ENCODE data around the gene BAIAP3.

DNA sequence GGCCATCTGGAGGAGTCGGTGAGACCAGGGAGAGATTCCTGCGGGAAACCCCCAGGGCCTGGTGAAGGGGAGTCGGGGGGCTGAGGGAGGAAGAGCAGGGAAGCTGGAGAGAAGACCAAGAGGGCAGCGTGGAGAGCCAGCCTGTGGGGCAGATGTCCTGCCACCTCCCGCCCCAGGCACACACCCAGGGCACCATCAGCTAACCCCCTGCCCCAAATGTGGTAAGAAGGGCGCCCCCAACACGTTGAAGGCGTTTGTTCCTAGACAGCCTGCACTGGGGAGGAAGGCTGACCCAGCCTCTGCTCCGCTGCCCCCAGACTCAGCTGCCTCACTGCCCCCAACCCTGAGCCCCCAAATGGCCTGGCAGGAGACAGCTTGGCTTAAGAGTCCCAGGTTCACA, 1.3 kb downstream of the BAIAP3 start:
- no peak for TF ChIP-seq POLR2AphosphoS5 (IDR thresholded peaks at IDR 0.05)
- TF ChIP-seq POLR2A (IDR thresholded peaks at IDR 0.05), result no peak
- TF ChIP-seq, protein P1, sequence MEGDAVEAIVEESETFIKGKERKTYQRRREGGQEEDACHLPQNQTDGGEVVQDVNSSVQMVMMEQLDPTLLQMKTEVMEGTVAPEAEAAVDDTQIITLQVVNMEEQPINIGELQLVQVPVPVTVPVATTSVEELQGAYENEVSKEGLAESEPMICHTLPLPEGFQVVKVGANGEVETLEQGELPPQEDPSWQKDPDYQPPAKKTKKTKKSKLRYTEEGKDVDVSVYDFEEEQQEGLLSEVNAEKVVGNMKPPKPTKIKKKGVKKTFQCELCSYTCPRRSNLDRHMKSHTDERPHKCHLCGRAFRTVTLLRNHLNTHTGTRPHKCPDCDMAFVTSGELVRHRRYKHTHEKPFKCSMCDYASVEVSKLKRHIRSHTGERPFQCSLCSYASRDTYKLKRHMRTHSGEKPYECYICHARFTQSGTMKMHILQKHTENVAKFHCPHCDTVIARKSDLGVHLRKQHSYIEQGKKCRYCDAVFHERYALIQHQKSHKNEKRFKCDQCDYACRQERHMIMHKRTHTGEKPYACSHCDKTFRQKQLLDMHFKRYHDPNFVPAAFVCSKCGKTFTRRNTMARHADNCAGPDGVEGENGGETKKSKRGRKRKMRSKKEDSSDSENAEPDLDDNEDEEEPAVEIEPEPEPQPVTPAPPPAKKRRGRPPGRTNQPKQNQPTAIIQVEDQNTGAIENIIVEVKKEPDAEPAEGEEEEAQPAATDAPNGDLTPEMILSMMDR (IDR thresholded peaks at IDR 0.05 in 8 of 11, conservative IDR thresholded peaks at IDR 0.05 in 3 of 11), result no peak
